Calu3 (cell line): ENCODE results near the gene ATG7. TPM values are rescaled to one million over a fixed set of nuclear protein-coding genes. Genes with fewer than 3 reads are reported as not detected.

Experiments used
- BruUV-seq: library from RNA; stranded (reverse); fragments of 400-500 nt; replicated peaks from 2 replicates; lab custom pipeline; 2021; lab: Mats Ljungman, UMichigan
- CTCF ChIA-PET: fragments of 300-600 bp; sonication (Branson Sonifier 250); formaldehyde crosslinking; loops from one replicate; lab custom pipeline; 2022; ENCODE audit warnings: antibody characterized with exemption; lab: Charles Lee
- DNase-seq: peaks from one replicate; pipeline ENCODE4 v3.0.0; 2022
- H3K27ac Mint-ChIP-seq: one replicate; pipeline ENCODE4 v1.8.0; 2022; ENCODE audit warnings: mixed read lengths; ENCODE audit not compliant: unreplicated experiment
- H3K27me3 Mint-ChIP-seq: one replicate; pipeline ENCODE4 v1.8.0; 2022; ENCODE audit warnings: mixed read lengths; ENCODE audit not compliant: unreplicated experiment
- H3K36me3 Mint-ChIP-seq: one replicate; pipeline ENCODE4 v1.8.0; 2022; ENCODE audit warnings: mild to moderate bottlenecking, moderate library complexity, mixed read lengths; ENCODE audit not compliant: insufficient read depth, unreplicated experiment
- H3K4me1 Mint-ChIP-seq: one replicate; pipeline ENCODE4 v1.8.0; 2022; ENCODE audit warnings: mild to moderate bottlenecking, low read depth, mixed read lengths; ENCODE audit not compliant: unreplicated experiment
- H3K4me3 Mint-ChIP-seq: one replicate; pipeline ENCODE4 v1.8.0; 2022; ENCODE audit warnings: mild to moderate bottlenecking, low read depth, moderate library complexity, mixed read lengths; ENCODE audit not compliant: unreplicated experiment
- H3K9me3 Mint-ChIP-seq: one replicate; pipeline ENCODE4 v1.8.0; 2022; ENCODE audit warnings: low read depth, mixed read lengths; ENCODE audit not compliant: unreplicated experiment
- intact Hi-C: fragments of 100-400 bp; cut with micrococcal nuclease; formaldehyde crosslinking; loops from one replicate; pipeline ENCODE4 v1.10.0; 2022; ENCODE audit not compliant: unreplicated experiment
- total RNA-seq: library from RNA; stranded (reverse); gene quantifications from 2 replicates; pipeline ENCODE4 v1.2.3, GENCODE V29; 2022
- TF ChIP-seq, protein P1 (sequence below): fragments of 200-600 bp; IDR thresholded peaks from one replicate; pipeline ENCODE4 v1.8.0; 2022; ENCODE audit warnings: antibody characterized with exemption; ENCODE audit not compliant: unreplicated experiment

Gene ATG7
- total RNA-seq, 1 experiment from 2014 or later: 37.3 TPM

DNA sequence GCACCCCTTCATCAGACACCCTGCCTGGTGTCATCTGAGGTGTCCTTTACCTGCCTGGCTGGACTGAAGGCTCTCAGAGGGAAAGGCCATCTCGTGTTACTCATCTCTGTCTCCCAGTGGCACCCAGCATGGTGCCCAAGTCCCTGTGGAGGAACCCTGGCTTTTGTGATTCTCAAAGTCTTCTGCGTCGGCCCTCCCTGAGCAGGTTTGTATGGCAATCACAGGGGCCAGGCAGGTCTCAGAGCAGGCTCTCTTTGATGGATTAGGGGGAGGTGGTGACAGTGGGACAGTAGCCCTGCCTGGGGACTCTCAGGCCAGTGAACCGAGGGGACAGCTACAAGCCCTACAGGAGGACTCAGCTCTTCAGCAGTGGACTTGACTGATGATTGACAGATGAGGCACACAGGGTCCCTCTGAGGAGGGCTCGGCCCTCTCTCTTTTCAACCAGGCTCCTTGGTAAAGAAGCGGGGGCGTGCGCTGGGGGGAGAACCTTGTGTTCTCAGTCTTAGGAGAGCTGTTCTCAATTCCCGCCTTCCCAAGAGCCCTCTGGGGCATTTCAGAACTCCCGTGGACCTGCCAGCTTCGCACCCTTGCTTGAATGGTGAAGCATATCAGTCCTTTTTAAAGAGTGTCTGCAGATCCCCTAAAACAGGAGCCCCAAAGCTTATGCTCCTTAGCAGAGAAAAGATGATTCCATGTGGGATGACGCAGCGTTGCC is 263.2 kb downstream of the ATG7 start:
- DNase-seq: no peak
- no peak overlapping the region for H3K27ac Mint-ChIP-seq
- no peaks in the 10 kb centered on the region for H3K9me3 Mint-ChIP-seq
- H3K4me3 Mint-ChIP-seq: no peak overlapping the region
- no peaks in the 10 kb centered on the region for H3K36me3 Mint-ChIP-seq
- intact Hi-C loops: no loop called here
- H3K4me1 Mint-ChIP-seq: no peaks in the 10 kb centered on the region
- BruUV-seq: no TSS peak
- CTCF ChIA-PET: interaction anchor here (1.1 kb wide), 1 partner anchor 15 kb away, joined by 3 read pairs; no protein-coding TSS in a partner anchor
- no peaks in the 10 kb centered on the region for H3K27me3 Mint-ChIP-seq
- TF ChIP-seq, protein P1, sequence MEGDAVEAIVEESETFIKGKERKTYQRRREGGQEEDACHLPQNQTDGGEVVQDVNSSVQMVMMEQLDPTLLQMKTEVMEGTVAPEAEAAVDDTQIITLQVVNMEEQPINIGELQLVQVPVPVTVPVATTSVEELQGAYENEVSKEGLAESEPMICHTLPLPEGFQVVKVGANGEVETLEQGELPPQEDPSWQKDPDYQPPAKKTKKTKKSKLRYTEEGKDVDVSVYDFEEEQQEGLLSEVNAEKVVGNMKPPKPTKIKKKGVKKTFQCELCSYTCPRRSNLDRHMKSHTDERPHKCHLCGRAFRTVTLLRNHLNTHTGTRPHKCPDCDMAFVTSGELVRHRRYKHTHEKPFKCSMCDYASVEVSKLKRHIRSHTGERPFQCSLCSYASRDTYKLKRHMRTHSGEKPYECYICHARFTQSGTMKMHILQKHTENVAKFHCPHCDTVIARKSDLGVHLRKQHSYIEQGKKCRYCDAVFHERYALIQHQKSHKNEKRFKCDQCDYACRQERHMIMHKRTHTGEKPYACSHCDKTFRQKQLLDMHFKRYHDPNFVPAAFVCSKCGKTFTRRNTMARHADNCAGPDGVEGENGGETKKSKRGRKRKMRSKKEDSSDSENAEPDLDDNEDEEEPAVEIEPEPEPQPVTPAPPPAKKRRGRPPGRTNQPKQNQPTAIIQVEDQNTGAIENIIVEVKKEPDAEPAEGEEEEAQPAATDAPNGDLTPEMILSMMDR: no peak

DNA sequence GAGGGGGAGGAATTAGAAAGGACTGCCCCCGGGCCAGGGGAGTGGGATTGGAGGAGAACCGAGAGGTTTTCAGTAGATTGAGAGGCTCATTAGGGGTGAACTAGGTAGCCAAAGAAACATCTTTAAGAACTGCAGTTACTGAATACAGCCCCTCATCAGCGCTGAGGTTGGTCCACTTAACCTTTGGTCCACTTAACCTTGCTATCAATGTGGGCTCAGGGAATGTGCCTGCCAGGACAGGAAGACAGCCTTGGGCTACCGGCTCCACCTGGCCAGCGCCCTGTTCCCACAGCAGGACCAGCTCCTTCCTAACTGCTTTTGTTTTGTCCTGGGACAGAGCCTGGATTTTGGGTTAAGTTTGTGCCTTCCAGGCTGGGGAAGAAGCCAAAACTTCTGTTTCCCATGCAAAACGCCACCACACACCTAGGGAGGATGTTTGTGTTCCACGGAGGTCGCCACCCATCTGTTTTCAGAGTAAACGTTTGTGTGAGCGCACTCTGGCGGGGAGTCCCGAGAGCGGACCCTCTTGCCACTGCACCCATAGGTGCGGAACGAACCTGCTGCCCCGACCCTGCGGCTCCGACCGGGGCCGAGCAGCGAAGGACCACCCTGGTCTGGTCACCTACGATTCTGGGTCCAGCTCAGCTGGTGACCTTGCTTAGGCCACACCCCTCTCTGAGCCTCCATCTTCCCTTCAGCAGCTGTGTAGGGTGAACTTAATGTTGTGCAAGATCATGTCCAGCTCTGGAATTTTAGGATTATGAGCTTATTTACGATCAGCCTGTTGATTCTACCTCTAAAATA is 264.1 kb downstream of the ATG7 start:
- DNase-seq: no peak
- Mint-ChIP-seq H3K4me1 (no peaks in the 10 kb centered on the region), H3K4me3 (no peak overlapping the region), H3K27me3 (no peaks in the 10 kb centered on the region), H3K9me3 (no peaks in the 10 kb centered on the region), H3K36me3 (no peaks in the 10 kb centered on the region), H3K27ac (no peak overlapping the region)
- CTCF ChIA-PET: no interaction called here
- no TSS peak for BruUV-seq
- TF ChIP-seq, protein P1: no peak
- intact Hi-C loops: no loop called here

DNA sequence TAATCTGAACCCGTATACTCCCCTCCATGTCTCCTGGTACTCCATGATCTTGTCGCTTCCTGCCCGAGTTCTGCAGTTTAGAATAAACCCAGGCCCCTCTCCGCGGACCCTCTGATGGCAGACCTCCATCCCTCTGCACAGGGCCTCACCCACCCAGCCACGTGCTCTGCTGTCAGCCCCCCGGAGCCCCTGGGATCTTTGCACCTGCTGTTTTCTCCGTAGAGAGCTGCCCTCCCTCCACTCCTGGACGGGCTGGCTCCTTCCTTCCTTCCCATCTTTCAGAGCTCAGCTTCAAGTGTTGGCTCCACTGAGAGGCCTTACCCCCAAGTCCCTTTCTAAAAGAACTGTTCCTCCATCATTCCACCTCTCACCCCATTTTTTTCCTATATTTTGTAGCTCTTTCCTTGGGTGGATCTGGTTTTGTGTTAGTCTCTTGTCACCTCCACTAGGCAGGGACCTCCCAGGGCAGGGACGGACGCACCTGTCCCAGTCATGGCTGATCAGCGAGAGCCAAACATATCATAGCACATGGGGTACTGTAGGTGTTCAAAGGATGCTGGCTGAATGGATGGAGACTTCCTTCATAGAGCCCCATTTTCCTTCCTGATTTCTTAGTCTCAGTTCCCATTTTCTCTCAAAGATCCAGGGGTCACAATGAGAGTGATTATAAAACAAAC is 264.9 kb downstream of the ATG7 start:
- TF ChIP-seq, protein P1: no peak
- intact Hi-C loops: no loop called here
- Mint-ChIP-seq H3K36me3 (no peaks in the 10 kb centered on the region), H3K27ac (no peak overlapping the region), H3K27me3 (no peaks in the 10 kb centered on the region), H3K4me3 (no peak overlapping the region), H3K9me3 (no peaks in the 10 kb centered on the region), H3K4me1 (no peaks in the 10 kb centered on the region)
- no TSS peak for BruUV-seq
- DNase-seq: no peak
- CTCF ChIA-PET: no interaction called here

DNA sequence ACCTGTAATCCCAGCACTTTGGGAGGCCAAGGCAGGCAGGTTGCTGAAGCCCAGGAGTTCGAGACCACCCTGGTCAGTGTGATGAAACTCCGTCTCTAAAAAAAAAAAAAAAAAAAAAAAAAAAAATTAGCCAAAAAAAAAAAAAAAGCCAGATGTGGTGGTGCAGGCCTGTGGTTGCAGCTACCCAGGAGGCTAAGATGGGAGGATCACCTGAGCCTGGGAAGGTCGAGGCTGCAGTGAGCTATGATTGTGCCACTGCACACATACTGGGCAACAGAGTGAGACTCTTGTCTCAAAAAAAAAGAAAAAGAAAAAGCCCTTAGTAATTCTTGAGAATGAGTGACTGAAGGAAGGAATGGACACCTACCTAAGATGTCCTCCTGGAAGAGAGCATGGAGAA is 266.4 kb downstream of the ATG7 start:
- Mint-ChIP-seq H3K36me3 (no peaks in the 10 kb centered on the region), H3K4me3 (no peak overlapping the region), H3K9me3 (no peaks in the 10 kb centered on the region), H3K27me3 (no peaks in the 10 kb centered on the region), H3K4me1 (no peaks in the 10 kb centered on the region), H3K27ac (no peak overlapping the region)
- CTCF ChIA-PET: interaction anchor here (0.6 kb wide), 1 partner anchor 133 kb away, joined by 3 read pairs; no protein-coding TSS in a partner anchor
- no TSS peak for BruUV-seq
- intact Hi-C loops: no loop called here
- TF ChIP-seq, protein P1: no peak
- DNase-seq: no peak
